ENCODE data around the gene DSG3. TPM values are rescaled to one million over a fixed set of nuclear protein-coding genes. Genes with fewer than 3 reads are reported as not detected.

DSG3 gene
- total RNA-seq: not detected in 2 replicates

DNA sequence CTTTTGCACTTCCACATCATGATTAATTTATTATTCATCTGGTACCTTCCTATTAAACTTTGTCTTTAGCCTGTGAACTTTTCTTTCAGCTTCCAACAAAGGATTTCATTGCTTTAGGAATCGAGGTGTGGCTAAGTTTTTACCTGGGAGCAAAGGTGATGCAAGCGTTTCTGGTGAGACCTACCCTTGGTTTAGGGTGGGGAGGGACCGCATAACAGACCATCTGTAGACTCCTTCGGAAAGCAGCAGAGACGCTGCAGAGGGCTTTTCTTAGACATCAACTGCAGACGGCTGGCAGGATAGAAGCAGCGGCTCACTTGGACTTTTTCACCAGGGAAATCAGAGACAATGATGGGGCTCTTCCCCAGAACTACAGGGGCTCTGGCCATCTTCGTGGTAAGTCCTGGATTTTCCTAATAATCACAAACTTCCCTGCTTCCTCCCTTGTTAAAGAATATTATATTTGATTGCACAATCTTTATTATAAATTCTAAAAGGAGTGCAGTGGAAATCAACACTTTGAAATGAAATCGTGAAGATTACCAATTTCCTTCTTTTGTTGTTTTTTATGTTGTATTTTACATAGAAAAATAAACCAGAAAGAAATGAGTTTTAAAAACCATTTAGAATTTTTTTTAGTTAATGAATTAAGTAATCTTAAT, at the start of gene DSG3:
TSS of gene DSG3 (plus strand) at position 212 of the 662 bp plus-strand sequence. CDS start at position 349, 137 bp downstream.

DNA sequence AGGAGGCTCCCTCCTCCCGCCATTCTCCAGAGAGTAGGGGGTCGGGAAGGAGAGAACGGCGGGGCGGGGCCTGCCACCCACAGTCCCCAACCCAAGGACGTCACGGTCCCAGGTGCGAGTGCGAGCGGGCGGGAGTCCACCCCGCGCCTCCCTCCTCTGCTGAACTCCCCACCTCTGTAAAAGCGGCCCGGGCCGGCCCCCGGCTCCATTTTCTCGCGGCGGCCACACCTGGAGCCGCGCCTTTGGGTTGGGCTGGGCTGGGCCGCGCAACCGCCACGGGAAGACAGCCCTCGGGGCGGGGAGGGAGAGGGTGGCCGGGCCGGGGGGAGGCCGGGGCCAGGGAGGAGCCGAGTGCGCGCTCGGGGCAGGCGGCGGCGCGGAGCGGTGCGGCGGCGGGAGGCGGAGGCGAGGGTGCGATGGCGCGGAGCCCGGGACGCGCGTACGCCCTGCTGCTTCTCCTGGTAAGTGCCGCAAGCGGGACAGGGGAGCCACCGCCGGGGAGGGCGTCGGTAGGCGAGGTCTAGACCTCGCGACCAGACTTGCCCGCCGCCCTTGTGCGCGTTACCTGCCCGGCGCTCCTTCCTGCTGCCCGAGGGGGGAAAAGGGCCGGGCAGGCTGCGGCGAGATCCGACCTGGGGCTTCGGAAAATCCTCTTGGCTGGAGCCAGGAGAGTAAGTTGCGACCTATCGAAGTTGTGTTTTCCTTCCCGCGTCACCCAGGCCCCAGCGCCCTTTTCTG, 50.5 kb downstream of the DSG3 start, which contains the start of gene DSG2:
TSS of gene DSG2 (plus strand) at position 342 of the 738 bp plus-strand sequence. CDS start at position 417, 75 bp downstream.

Other genes with a start within 250 kb of the DSG3 start
- not detected in 2 replicates for gene DSG1, start 129.6 kb upstream of the DSG3 start, total RNA-seq
- gene DSG4, start 71.0 kb upstream of the DSG3 start, total RNA-seq: not detected in 2 replicates
- gene DSG2, start 50.4 kb downstream of the DSG3 start, total RNA-seq: under 0.01 and 0.05 TPM in 2 replicates
- gene TTR, start 144.1 kb downstream of the DSG3 start, total RNA-seq: not detected in 2 replicates
- gene B4GALT6, start 236.8 kb downstream of the DSG3 start, total RNA-seq: 0.88 and 2.7 TPM in 2 replicates